NCI-H460 (cell line): Measurements from ENCODE around the gene PARP15. TPM values are rescaled to one million over a fixed set of nuclear protein-coding genes. Genes with fewer than 3 reads are reported as not detected.
"Not testable (repeated sequence)": the region's sequence is repeated elsewhere in the genome, so short reads cannot be mapped to it uniquely, and the experiment has no call there.

ENCODE experiments used
- DNase-seq: peaks from one replicate; pipeline ENCODE4 v3.0.0-alpha.2; 2016; ENCODE audit warnings: low read depth; ENCODE audit errors: extremely low read depth
- polyA plus RNA-seq: library from polyadenylated mRNA; depleted of rRNA; stranded (reverse); fragments of >200 nt; gene quantifications from 2 replicates; pipeline ENCODE4 v1.2.3, GENCODE V29; 2014; cell fraction: nucleus; rRNA removed
- total RNA-seq: library from RNA; depleted of rRNA; stranded (reverse); fragments of >200 nt; shearing (Covaris generic); gene quantifications from 2 replicates; pipeline ENCODE4 v1.2.3, GENCODE V29; 2014; rRNA removed

Gene PARP15
- not detected in 2 replicates for total RNA-seq
- polyA plus RNA-seq, result not detected in 2 replicates

GRCh38 chr3:122577409-122578031 lies at the start of gene PARP15:
PARP15 (plus strand) TSS chr3:122577650; CDS start chr3:122577668, 18 bp downstream.
- DNase-seq, result no peak

- DNase-seq, result no peak
These were observed 47.3 kb upstream of the PARP15 start for GRCh38 chr3:122530164-122530563.

GRCh38 chr3:122533480-122533879 lies 44.0 kb upstream of the PARP15 start:
- DNase-seq, result no peak

DNA sequence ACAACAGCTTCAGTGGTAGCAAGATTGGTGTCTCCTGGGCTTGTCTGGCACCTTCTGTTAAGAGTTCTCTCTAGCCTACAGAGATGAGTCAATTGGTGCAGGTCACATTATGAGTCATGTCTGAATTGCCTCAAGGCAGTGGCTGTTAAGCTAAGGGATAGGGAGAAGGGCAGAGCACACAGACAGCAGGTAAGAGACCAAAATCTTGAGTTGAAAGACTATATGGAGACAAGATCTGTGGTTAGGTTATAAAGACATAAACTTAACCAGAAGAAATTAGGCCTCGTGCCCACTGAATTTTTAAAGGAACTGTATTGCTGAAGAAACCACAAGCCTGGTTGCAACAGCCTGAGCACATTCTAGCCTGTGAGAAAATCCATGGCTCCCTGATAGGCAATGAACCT lies 43.5 kb upstream of the PARP15 start:
- peak; percentile 41 for DNase-seq

- no peak for DNase-seq
These were observed 41.4 kb upstream of the PARP15 start for GRCh38 chr3:122535964-122536631.

GRCh38 chr3:122536632-122537001 lies 40.8 kb upstream of the PARP15 start:
- no peak for DNase-seq

DNA sequence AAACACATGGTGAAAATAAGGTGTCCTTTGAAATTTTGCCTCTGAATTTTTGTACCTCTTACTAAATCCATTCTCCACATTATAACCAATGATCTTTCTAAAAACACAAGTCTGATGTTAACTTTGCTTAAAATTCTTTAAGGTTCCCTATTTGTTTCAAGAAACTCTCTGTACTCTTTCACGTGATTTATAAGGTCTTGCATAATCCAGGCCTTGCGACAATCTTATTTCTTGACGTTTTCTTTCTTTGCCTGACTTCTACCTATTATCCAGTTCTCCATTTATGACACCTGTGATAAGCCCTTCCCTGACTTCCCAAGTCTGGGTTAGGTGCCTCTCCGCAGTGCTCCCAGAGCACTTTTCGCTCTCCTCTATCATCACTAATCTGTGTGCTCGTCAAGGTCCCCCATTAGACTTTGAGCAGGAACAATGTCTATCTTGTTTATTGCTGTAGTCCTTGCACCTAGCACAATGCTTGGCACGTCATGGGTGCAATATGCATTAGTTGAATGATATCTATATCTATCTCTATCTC lies 38.4 kb upstream of the PARP15 start:
- no peak for DNase-seq

DNA sequence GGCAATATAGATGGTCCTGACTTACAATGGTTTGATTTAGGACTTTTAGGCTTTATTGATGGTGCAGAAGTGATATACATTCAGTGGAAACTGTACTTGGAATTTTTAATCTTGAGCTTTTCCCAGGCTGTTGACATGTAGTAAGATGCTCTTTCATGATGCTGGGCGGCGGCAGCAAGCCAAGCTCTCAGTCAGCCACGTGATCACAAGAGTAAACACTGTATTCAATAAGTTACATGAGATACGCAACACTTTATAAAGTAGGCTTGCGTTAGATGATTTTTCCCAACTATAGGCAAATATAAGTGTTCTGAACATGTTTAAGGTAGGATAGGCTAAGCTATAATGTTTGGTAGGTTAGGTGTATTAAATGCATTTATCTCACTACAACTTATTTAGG lies 31.3 kb upstream of the PARP15 start:
- no peak for DNase-seq

GRCh38 chr3:122548076-122548475 lies 29.4 kb upstream of the PARP15 start:
- no peak for DNase-seq

GRCh38 chr3:122548619-122549018 lies 28.8 kb upstream of the PARP15 start:
- DNase-seq, result no peak

DNA sequence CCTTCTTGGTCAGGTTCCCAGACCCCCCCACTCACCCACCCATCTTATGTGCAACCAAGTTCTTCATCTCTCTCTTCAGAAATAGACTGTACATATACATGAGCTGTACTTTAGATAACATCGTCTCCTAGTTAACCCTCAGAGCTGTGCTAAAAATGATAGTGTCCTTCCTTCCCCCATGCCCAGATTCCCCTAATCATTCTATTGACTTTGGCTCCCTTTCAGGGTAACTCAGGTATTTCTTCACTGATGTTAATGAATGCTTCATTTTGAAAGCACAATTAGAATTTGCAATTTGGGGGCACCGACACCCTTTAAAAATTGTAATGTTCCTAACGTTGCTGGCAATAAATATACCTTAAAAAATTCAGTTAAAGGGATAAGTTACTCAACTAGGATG lies 24.3 kb upstream of the PARP15 start:
- DNase-seq, result no peak

DNA sequence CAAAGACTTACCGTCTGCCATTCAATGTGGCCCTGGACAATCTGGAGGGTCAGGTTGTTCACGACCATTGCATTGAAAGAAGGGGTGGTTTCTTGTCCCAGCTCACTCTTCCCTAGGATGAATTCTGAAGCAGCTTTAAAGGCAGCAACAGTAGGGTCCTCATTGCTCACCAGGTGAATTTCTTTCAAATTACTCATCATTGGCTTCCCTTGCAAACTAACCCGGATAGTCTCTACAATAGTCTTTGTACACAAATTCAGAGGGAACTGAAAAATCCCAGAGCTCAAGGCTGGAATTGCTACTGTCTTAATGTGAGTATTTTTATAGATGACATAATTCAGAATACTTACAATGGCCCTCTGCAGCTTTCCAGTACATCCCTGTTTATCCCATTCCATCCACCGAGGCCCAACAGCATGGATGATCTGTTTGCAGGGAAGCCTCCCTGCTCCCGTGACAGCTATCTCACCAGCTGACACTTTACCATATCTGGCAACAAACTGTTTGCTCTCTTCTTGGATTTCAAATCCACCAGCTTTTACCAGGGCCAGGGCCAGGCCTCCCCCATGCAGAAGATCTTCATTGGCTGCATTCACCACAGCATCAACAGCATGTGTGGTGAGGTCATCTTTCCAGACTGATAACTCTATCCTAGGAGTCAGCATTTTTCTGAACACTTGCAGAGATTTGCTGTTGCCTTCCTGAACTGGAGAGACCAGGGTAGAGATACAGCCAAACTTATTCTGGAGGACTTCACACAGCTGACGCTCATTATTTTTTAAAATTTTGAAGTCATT lies 22.0 kb upstream of the PARP15 start:
- no peak for DNase-seq

DNA sequence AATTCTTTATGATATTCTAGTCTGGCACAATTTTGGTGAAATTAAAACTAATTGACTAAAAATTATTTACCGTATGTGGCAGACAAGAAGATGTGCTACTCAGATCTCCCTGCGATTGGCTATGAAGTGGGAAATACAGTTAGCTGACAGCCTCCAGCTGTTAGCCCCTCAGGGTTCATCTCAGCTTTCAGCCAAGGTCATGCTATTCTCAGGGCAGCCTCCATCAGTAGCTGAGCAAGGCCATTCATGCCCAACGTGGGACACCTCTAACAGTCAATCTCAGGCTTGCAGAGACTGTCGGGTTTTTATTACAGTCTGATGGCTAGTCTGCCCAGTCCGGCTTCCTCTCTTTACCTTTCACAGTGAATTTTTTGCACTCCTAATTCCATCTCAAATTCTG lies 20.1 kb upstream of the PARP15 start:
- no peak for DNase-seq

DNA sequence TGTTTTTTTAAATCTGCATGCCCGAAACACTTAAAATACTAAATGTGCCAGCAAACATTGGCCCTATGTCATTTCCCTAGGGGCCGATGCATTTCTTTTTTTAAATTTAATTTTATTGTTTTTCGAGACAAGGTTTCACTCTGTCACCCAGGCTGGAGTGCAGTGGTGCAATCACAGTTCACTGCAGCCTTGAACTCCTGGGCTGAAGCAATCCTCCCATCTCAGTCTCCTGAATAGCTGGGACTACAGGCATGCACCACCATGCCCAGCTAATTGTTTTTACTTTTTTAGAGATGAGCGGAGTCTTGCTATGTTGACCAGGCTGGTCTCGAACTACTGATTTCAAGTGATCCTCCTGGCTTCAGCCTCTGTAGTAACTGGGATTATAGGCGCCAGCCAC lies 18.8 kb upstream of the PARP15 start:
- DNase-seq, result no peak

DNA sequence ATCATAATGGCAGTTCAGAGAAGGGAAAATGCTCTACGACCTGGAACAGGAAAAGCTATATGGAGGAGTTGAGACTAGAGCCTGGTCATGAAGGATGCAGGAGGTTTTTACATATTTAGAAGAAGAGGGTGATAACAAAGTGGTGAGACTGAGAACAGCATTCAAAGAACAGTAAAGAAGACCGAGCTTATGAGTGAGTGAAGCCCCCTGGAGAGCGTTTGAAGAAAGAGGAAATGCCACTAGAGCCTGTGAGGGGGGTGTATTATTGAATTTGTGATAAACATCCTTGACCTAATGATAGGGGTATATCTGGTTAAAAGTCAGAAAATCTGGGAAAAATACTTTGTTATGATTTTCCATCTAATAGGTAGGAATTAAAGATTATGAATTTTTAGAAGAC lies 17.5 kb upstream of the PARP15 start:
- no peak for DNase-seq

- peak; percentile 34 for DNase-seq
These were observed 16.8 kb upstream of the PARP15 start for GRCh38 chr3:122560680-122561079.

- DNase-seq, result no peak
These were observed 14.3 kb upstream of the PARP15 start for GRCh38 chr3:122562923-122563716.

DNA sequence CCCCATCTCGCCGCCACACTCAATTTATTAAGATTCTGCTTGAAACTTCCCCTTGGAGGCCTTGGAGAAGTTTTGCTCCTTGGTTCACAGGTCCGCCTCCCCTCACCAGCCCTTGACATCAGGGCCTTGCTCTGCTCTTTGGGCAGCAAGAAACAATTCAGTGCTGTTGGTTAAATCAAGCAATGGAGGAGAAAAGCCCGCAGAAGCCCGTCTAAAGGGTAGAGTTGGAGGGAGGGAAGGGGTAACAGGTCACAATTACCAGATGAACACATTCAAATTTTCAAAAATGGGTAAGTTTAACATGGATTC lies 13.8 kb upstream of the PARP15 start:
- DNase-seq, result no peak

- peak; percentile 39 for DNase-seq
These were observed 13.1 kb upstream of the PARP15 start, which contains the start of the genes DTX3L and PARP9 for GRCh38 chr3:122564155-122564912. DTX3L (plus strand) TSS chr3:122564338; CDS start chr3:122564427, 89 bp downstream. PARP9 (minus strand) TSS chr3:122564300; CDS start chr3:122559620, 4,680 bp downstream.

DNA sequence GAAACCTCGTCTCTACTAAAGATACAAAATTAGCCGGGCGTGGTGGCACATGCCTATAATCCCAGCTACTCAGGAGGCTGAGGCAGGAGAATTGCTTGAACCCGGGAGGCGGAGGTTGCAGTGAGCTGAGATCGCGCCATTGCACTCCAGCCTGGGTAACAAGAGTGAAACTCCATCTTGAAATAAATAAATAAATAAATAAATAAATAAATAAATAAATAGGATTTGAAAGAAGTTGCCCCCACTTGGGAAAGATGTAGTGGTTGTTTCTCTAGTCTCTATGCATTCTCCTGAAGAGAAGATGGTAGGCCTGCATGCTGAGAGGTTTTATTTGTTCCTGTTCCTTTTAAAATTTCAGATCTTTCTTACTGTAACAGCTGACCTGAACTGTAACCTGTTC lies 9.3 kb upstream of the PARP15 start:
- not testable (repeated sequence) for DNase-seq
